HG03469 (cell line): Measurements from ENCODE around the gene PXT1.
"Not testable (repeated sequence)": the region's sequence is repeated elsewhere in the genome, so short reads cannot be mapped to it uniquely, and the experiment has no call there.

Experiments used
- ATAC-seq: cut with Tn5 transposase; IDR thresholded peaks from one replicate; pipeline ENCODE4 v1.9.1; 2021; ENCODE audit warnings: mild to moderate bottlenecking, moderate library complexity, moderate number of reproducible peaks; ENCODE audit not compliant: unreplicated experiment

Gene PXT1

GRCh38 chr6:36444470-36444869 is 1.8 kb upstream of the PXT1 start:
- no peak for ATAC-seq

GRCh38 chr6:36443471-36444428 is 1.1 kb upstream of the PXT1 start:
- no peak for ATAC-seq

- no peak for ATAC-seq
Measured at GRCh38 chr6:36442103-36442670, 467 bp downstream of the PXT1 start.

- ATAC-seq, result peak; percentile 46
Measured at GRCh38 chr6:36441307-36441894, 1.3 kb downstream of the PXT1 start.

- ATAC-seq, result no peak
Measured at GRCh38 chr6:36436466-36436865, 6.2 kb downstream of the PXT1 start.

GRCh38 chr6:36432151-36432671 is 10.4 kb downstream of the PXT1 start:
- no peak for ATAC-seq

GRCh38 chr6:36431197-36431596 is 11.5 kb downstream of the PXT1 start:
- ATAC-seq, result no peak

- ATAC-seq, result no peak
Measured at GRCh38 chr6:36430351-36430750, 12.3 kb downstream of the PXT1 start.

- ATAC-seq, result no peak
Measured at GRCh38 chr6:36428911-36429310, 13.7 kb downstream of the PXT1 start.

- no peak for ATAC-seq
Measured at GRCh38 chr6:36426622-36427021, 16.0 kb downstream of the PXT1 start.

- peak; percentile 84 for ATAC-seq
Measured at GRCh38 chr6:36423101-36423824, 19.4 kb downstream of the PXT1 start.

- no peak for ATAC-seq
Measured at GRCh38 chr6:36422714-36423100, 19.9 kb downstream of the PXT1 start.

- ATAC-seq, result no peak
Measured at GRCh38 chr6:36419310-36419709, 23.3 kb downstream of the PXT1 start.

GRCh38 chr6:36418558-36418957 is 24.1 kb downstream of the PXT1 start:
- no peak for ATAC-seq

- ATAC-seq, result no peak
Measured at GRCh38 chr6:36414481-36414880, 28.2 kb downstream of the PXT1 start.

- no peak for ATAC-seq
Measured at GRCh38 chr6:36413489-36414480, 28.9 kb downstream of the PXT1 start.

- ATAC-seq, result not testable (repeated sequence)
Measured at GRCh38 chr6:36409718-36410117, 32.9 kb downstream of the PXT1 start.

- ATAC-seq, result no peak
Measured at GRCh38 chr6:36404164-36404563, 38.5 kb downstream of the PXT1 start.

- no peak for ATAC-seq
Measured at GRCh38 chr6:36402481-36402880, 40.2 kb downstream of the PXT1 start.

- no peak for ATAC-seq
Measured at GRCh38 chr6:36399970-36400369, 42.7 kb downstream of the PXT1 start.
